Stimulated activated CD8-positive, alpha-beta memory T cell treated with anti-CD3 and anti-CD28 coated beads, Interleukin-12 subunit alpha, Interleukin-12 subunit beta, amount 100 ng/mL, for 24 hours (primary cell): ENCODE data around the gene TMEM51.

ENCODE experiments used
- DNase-seq: peaks from one replicate; pipeline ENCODE4 v3.0.0-alpha.2; 2020; ENCODE audit errors: extremely low read depth

The TMEM51 gene

DNA sequence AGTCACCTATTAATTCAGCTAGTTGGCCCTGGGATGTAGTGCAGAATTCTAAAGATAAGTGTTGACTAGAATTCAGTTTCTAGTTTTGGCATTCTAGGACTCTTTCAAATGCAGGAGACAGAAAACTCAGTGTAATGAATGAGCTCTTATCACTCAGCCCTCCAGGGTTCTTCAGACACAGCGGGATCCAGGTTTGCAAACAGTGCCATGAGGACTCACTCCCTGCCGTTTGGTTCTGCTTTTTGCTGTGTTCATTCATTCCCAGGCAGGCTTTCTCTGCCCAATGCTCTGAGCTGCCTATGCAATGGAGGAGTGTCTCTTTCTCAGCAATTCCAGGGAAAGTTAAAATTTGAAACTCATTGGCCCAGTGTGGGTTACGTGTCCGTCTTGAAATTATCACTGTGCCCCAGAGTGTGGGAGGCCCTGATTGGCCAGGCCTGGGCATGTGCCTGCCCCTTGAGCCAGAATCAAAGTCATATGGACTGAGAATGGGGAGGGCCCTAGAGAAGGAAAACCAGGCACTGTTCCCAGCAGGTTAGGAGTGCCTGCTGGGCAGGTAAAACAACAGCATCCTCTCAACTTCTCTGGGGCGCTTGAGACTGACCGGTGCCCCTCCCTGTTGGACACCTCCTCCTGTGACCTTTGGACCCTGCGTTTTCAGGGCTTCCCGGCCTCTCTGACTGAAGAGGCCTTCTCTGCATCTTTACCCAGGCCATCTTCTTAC, 43.4 kb downstream of the TMEM51 start:
- no peak for DNase-seq

DNA sequence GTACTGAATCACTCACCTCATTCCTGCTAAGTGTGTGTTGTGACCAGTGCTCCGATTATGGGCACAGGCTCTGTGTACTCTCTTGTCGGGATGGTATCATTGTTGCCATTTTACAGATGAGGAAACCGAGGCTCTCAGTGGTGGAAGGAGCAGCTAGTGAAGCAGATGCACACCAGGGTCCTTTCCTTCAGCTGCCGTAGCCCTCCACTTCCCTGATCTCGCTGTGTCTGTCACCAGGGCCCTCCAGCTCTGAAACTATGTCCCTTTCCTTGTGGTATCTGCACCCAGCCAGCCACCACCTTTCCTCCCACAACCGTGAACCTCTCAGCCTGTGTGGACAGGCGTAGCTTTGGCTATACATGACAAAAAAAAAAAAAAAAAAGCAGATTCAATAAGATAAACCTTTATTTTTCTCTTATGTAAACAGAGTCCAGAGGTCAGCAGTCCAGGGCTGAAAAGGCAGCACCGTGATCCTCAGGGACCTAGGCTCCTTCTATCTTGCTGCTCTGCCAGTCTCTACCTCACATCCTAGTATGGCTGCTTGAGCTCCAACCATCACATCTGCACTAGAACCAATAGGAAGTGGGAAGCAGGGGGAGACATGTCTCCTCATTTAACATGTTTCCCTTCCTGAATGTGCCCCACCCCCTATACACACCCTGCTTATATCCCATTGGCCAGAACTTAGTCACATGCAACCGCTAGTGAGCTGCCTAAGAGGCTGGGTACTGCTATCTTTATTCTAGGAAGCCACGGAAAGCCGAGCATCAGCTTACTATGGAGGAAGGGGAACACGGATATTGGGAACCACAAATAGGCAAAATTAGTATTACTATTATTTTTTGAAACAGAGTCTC, 44.3 kb downstream of the TMEM51 start:
- DNase-seq = no peak

DNA sequence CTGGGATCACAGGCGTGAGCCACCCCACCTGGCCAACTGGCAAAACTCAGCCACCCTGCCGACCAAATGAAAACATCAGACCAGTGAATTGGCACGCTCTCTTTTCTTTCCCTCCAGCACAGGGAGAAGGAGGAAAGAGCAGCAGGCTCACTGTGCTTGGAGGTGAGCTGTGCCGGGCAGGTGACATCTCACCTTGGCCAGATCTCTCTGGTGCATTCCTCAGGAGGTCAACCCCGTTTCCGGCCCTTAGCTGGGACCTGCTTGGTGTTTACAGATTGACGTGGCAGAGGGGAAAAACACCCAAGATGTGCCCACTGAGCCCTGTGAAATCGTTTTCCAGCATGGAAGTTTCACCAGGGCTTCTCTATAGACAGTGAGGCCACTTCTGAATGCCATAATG, 45.1 kb downstream of the TMEM51 start:
- DNase-seq = no peak

DNA sequence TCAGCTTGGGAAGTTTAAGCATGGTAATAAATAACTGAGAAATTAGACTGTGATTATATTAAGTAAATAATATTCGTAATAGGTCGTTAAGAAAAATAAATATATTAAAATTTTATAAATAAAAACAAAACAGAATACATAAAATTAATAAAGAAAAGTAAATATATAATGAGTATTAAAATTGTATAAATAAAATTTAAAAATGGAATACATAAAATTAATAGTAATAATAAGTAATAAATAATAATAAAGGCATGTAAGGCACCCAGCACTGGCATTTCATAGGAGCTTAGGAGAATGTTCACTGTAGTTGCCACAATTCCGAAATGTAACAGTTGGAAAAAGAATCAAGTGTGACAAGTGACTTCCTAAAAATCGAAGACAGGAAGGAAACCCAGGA, 47.7 kb downstream of the TMEM51 start:
- no peak for DNase-seq

DNA sequence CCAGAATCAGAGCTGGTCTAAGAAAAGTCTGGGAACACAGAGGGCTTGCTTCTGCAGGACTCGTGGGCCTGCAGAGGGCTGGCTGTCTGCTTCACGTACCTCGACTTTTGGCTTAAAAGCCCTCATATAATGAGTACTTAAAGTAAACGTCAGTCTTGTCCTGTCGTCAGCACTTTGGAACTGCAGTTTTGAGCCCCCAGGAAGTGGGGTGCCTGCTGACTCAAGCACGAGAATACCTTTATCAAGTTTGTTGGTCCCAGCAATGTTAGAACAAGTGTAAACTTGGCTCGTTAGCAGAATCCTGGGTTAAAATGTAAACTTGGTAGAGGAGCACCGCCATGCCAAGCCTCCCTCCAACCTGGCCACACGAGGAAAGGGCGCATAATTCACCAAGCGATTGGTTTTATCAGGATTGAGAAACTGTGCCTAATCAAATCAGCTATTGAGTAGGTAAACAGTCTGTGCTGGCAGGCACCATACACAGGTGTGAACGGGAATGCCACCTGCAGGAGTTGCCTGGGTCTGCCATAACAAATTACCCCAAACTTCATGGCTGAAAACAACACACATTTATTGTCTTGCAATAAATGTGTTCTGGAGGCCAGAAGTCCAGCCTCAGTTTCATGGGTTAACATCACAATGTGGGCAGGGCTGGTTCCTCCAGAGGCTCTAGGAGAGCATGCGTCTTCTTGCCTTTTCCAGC, 48.5 kb downstream of the TMEM51 start:
- DNase-seq = no peak

DNA sequence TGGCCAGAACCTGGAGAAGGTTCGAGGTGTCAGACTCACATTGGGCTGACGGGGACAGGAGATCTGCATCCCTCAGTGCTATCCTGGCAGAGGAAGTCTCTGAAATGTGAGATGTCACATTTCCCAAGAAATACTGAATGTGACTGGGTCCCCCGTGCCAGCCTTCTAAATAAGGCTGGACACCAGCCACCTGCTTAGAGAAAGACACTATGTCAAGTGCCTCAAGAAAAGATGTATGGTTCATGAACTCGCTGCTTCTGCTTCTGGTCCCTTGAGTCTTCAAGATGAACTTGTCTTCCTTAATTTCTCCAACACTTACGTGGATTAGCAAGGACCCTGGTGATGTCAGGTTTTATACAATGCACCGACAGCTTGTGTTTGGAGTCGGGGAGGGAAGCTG, 51.4 kb downstream of the TMEM51 start:
- no peak for DNase-seq

DNA sequence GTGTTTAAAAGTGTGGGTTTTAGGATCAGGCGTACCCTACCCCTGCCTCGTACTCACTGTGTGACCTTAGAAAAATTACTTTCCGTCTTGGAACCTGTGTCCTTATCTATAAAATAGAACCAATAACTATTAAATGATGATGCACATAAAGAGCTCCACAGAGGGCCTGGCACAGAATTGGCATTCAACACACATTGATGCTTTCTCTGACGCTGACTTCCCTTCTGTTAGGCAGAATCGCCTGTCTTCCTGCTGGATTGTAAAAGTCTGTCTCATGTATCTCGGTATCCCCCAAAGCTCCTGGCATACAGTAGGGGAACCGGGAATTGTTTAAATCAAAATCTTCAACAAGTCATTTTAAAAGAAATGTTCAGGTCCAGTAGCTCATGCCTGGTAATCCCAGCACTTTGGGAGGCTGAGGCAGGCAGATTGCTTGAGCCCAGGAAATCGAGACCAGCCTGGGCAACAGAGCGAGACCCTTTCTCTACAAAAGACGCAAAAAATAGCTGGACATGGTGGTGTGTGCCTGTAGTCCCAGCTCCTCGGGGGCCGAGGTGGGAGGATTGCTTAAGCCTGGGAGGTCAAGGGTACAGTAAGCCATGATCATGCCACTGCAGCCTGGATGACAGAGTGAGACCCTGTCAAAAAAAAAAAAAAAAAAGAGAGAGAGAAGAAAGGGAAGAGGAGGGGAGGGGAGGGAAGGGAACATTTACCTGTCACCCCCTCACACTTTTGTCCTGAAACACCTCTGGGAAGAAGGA, 52.2 kb downstream of the TMEM51 start:
- DNase-seq = no peak

DNA sequence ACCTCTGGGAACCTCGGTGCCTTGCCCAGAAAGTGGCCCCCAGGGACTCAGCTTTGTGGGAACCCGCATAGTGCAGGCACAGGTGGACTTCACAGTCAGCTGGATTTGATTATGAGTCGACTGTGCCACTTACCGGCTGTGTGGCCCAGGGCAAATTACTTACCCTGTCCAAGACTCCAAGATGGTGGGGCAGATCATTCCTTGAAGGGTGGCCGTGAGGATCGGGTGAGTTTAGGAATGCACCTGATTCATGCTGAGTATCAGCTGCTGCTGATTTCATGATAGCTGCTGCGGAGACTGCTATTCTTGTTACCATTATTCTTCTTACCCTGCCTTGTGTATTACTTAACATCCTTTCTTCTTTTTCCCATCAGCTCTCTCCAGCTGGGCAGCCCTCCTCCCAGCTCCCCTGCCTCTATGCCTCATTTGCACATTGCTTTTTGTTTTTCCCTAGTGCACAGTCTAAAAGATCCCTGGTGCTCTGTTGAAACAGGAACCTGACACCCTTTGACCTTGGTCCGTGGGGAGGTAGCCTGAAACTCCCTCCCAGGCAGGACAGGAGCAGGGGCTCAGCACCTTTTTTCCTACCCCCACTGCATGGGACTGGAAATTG, 53.0 kb downstream of the TMEM51 start:
- no peak for DNase-seq

DNA sequence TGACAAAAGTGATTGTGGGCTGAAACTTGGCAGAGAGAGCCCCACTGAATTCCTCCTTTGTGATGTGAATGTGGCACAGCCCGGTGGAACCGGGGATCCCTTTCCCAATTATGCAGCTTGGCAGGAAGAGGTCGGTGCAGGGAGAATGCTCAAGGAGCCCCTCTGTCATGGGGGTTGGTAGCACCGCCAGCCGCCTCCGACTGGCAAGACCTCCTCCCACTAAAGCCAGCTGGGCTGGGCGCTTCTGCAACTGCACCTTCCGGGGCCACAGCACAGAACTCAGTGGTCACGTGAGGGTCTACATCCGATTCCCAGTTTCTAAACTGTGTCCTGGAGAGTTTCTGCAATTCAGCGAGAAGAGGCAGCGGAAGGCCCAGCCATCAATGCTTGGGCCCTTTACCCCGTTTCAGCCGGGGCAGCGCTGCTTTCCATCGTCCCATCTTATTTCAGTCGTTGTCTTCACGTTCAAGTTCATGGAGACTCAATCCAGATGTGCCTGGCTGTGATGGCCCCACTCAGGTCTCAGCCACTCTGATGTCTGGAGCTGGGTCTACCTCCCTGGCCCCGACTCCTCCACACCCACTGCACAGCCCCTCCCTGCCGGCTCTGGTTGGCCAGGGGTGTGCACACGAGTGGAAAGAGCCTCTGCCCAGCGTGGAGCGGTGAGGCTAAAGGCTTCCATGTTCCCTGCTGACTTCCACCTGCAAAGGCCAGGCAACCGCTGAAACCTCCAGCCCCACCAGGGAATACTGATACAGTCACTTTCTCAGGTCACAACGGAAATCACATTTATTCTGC, 53.7 kb downstream of the TMEM51 start:
- DNase-seq = no peak

DNA sequence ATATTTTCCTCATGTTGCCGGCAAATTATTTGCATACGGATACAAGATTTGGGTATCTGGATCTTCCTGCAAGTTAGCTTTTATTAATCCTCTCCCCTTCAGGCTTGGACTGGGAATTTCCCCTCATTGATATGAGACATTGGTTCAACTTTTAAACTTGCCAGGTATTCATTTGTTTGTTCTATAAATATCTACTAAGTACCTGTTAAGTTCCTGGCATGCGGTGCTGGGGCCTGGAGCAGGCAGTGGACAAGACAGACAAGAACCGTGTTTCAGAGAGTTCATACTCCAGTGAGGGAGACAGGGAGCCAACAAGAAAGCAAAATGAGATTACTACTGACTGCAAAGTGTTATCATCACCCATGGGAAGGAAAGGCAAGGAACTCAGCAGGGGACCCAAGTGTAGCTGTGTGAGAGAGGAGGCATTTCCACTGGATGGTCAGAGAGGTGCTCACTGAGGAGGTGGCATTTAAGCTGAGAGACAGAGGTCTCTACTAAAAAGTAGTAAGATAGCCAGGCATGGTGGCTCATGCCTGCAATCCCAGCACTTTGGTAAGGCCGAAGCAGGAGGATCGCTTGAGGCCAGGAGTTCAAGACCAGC, 54.4 kb downstream of the TMEM51 start:
- no peak for DNase-seq

DNA sequence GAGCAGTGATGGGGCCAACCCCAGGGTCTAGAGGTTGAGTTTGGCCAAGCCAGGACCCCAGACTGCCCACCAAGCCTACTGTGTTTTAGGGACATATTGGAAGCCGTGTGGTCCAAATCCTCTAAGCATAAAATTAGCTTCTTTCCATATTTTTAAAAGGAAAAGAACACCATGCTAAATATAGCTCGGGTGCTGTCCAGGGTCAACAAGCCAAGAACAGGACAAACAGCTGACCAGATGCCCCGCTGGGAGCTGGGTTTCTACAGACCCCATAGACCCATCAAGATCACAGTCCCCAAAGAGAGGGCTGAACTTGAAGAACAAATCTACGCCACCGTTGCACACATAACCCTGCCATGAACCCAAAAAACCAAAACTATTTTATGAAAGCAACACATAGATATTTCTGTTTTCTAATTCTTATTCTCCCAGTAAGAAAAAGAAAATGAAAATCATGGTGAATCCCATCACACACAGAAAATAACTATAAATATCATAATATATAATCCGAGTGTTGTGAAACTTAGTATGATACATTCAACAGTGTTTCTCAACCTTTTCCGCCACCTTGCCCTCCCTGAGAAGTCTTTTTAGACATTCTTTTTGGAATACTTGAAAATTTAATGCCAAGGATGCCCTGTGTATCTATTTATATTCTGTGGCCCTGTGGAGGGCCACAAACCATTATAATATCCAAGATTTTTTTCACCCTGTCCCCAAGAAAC, 57.3 kb downstream of the TMEM51 start:
- no peak for DNase-seq

DNA sequence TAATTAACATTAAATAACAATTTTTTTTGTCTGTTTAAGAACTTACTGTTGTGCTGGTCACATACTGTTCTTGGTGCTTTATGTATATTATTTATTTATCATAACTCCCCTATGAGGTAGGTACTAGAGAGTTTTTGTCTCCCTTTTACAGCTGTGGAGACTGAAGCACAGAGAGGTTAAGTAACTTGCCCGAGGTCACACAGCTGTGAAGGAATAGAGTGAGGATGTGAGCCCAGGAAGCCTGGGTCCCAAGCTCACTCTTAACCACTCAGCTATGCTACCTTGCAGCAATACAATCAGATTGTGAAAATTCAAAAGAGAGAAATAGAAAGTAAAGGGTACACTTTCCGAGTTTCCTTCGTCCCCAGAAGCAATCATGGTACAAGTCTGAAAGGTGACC, 57.9 kb downstream of the TMEM51 start:
- DNase-seq = no peak

DNA sequence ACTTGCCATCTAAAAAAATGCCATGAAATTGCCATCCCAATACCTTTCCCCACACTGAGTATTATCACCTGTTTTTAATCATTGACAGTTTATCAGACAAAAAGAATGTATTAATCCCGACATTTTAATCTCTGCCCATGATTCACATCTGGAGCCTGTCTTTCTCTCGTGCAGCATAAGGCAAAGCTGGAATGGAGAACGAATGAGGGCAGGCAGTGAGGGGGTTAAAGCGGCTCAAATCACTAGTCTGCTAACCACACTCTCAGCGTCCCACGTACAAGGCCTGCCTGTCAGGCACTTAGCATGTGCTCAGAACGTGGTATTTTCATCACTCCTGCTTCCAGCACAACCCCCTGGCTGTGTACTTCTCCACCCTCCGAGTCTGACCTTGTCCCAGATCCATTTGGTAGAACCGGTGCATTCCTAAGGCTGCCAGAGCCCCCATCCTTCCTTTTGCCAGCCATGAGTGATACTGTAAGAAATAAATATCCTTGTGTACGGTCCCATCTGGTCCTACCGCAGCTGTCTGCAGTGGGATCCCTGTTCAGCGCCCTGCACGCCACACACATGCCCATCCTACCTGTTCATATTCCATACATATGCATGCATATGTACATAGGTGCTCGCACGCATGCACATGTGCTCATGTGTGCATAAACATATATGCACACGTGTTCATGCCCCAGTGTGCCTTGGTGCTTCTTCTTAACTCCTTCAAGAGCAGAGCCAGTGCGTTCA, 58.8 kb downstream of the TMEM51 start:
- no peak for DNase-seq

DNA sequence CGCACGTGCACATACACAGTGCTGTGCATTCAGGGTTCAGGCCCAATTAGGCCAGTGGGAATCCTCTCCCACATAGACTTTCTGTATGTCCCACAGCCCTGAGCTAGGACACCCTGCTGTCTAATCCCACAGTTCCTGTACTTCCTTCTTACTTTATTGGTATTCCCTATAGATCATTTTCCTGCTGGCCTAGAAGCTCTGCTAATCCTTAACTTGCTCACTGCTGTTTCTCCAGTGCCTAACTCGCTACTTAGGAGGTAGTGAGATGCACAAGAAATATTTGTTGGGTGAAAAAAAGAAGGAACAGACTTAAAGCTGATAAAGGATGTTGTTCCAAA, 59.4 kb downstream of the TMEM51 start:
- DNase-seq = no peak

DNA sequence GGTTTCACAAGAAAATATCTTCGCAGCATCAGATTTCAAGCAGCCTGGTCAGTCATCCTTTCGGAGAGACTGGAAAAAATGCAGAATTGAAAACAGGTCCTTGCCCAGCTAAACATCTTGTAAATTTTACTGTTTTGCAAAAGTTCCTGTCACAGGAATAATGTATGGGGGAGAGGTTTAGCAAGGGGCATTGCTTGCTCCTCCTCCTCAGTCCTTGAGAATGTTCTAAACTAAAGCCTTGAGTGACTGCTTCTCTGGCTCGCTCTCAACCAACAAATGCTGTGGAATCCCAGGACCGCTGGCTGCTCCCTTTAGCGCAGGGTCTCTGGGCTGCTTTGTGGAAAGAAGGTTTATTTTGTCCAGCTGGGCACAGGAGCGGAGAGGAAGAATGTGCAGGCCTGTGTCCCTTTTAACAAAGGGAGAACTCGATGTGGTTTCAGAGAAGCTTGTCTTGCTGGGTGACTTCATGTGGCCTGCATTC, 59.8 kb downstream of the TMEM51 start:
- DNase-seq = no peak

DNA sequence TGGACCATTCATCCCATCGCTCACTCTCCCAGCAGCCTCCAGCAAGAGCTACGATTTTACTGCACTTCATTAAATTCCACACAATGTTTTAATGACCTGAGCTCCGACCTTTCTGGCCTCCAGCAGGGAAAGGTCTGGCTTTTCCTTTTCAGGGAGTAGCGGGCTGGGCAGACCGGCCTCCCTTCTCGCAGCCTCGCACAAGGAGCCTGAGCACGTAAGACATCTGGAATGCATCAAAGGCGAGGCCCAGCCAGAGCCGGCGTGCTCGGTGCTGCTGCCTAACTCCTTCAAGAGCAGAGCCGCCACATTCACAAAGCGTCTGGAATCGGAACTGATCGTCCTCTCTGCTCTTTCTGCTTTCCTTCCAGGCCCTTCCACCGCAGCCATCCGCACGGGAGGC, 61.0 kb downstream of the TMEM51 start:
- DNase-seq = no peak

DNA sequence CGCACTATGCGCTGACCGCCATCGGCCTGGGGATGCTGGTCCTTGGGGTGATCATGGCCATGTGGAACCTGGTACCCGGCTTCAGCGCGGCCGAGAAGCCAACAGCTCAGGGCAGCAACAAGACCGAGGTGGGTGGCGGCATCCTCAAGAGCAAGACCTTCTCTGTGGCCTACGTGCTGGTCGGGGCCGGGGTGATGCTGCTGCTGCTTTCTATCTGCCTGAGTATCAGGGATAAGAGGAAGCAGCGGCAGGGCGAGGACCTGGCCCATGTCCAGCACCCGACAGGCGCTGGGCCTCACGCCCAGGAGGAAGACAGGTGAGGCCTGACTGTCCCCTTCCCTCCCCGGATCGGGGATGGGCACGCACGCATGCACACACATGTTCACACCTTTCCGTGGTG, 61.6 kb downstream of the TMEM51 start:
- no peak for DNase-seq

DNA sequence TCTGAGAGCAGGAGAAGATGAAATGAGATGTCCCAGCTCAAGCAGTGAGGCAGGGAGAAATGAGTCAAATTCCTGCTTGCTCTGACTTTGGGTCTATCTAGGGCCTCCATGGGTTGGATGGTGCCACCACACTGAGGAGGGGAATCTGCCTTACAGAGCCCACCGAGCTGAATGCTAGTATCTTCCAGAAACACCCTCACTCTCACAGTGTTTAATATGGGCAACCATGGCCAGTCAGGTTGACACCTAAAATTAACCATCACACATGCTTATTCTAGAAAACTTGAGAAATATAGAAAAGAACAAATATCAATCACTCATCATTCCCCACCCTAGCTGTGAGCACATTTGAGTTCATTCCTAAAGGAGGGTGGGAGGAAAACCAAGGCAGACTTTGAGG, 64.1 kb downstream of the TMEM51 start:
- no peak for DNase-seq
